Measurements from ENCODE around the gene DGKH.

Gene DGKH

GRCh38 chr13:42277618-42278276, 229.3 kb downstream of the DGKH start:
- no peak for DNase-seq (ENCODE audit: low read depth in 2 of 2)

DNA sequence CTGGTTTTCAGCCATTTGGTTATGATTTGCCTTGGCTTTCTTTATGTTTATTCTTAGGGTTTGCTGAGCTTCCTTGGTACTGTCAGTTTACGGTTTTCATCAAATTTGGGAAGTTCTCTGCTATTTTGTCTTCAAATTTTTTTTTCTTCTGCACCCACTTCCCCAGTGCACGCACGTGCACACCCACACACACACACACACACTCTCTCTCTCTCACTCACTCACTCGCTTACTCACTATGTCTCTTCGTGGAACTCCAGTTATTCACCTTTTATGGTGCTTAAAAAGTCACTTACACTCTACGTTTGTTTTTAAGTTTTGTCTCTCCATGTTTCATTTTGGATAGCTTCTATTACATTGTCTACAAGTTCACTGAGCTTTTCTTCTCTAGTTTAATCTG, 230.6 kb downstream of the DGKH start:
- DNase-seq (ENCODE audit: low read depth in 2 of 2) = no peak

- DNase-seq (ENCODE audit: low read depth in 2 of 2) = no peak
Observed at GRCh38 chr13:42279986-42280385, 231.5 kb downstream of the DGKH start.

GRCh38 chr13:42280537-42280936, 232.1 kb downstream of the DGKH start:
- no peak for DNase-seq (ENCODE audit: low read depth in 2 of 2)

GRCh38 chr13:42283574-42283973, 235.1 kb downstream of the DGKH start:
- DNase-seq (ENCODE audit: low read depth in 2 of 2) = no peak

DNA sequence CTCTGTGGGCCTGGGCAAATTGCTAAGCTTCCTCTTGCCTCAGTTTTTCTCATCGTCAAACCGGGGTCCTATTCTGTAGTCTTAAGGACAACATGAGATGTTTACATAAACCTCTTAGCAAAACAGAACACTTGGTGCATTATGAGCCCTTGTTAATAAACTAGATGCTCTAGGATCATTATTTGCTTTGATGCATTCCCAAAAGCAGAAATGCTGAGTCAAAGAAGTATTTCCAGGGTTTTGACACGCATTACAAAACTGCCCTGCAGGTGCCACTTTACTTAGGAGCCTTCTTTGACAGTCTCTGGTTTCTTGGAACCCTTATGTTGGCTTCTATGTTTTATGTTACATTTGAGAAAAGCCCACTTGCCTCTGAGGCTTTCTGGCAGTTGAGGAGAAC, 235.6 kb downstream of the DGKH start:
- DNase-seq (ENCODE audit: low read depth in 2 of 2) = no peak

Data from activated CD4-positive, alpha-beta T cell treated with anti-CD3 and anti-CD28 coated beads for 24 hours (primary cell).